GM19099 (cell line): ENCODE results near the gene SERPINB1.
A peak's percentile ranks its signal among the peaks of the same experiment; 100 is the strongest.

Source experiments
- POLR2A ChIP-seq: IDR thresholded peaks from 3 replicates; pipeline ENCODE4 v1.6.1; 2011; ENCODE audit warnings: low read depth; ENCODE audit not compliant: insufficient read length; ENCODE audit errors: extremely low read depth

Gene SERPINB1

DNA sequence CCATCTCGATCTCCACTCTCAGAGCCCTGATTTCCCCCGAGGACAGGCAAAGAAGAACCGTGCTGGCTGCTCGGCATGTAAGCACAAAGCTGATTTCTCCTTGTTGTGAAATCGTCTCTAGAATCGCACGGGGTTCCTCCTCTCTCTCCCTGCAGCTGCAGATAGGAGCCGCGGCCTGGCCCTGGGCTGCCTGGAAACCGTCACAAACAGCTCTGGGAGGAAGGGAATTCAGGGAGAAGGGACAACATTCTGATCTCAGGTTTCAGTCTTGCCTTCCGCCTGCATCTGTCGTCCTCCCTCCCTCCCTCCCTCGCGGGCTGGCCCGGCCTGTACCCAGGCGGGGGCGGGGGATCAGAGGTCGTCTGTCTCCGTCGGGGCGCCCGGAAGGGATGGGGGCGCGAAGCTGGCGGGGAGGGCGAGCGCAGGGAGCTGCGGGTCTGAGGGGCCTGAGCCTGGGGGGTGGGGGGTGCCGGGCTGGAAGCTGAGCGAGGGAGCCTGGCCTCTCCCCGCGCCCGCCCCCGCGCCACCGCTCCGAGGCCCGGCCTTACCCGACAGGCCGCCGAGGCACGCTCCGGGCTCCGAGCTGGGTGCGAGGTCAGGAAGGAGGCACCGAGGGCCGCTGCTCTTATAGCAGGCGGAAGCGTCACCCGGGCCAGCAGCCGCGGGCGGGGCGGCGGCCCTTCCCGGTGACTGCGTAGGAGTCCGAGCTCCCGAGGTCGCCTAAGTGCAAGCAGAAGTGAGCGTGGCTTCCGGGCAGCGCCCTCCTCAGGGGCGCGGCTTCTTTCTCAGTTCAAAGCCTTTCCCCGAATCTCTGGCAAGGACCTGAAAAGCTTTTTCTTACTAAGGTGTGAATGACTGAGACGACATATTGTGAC is at the start of gene SERPINB1:
Gene SERPINB1 (minus strand): TSS at position 600 of the 875 bp plus-strand sequence. CDS start 1,277 bp downstream, outside the sequence.
- TF ChIP-seq POLR2A: peak; percentile 90

DNA sequence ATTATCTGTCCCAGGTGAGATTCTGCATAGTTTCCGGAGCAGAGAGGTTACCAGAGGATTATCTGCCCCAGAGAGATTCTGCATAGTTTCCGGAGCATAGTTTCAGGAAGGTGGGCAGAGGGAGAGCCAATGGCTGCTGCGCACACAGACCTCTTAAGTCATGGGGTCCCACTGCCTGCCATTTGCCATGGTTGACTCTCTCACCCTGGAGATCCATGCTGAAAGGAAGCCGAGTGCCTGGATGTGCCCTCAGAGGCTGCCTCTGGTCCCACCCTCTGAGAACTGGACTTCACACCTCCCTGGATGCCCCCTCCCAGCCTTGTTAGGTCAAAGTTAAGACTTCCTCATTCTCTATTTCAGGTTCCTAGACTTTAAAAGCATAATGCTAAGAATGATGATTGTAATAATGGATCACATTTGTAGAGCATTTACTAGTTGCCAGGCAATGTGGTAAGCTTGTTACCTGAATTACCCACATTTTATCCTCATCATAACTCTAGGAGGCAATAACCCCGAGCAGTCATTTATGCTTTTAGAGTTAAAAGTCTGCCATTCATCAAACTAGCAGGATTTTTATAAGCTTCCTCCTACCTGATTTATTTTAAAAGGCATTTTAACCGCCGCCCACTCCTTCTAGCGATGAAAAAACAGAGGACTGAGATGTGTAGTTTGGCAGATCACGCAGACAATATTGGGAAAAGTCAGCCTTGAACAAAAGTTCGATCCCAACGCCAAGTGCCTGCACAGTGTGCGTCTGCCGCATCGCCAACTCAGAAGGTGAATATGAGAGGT is 49.5 kb upstream of the SERPINB1 start:
- TF ChIP-seq POLR2A: no peak

- TF ChIP-seq POLR2A: no peak
These were observed 44.5 kb upstream of the SERPINB1 start for GRCh38 chr6:2885967-2886735.

DNA sequence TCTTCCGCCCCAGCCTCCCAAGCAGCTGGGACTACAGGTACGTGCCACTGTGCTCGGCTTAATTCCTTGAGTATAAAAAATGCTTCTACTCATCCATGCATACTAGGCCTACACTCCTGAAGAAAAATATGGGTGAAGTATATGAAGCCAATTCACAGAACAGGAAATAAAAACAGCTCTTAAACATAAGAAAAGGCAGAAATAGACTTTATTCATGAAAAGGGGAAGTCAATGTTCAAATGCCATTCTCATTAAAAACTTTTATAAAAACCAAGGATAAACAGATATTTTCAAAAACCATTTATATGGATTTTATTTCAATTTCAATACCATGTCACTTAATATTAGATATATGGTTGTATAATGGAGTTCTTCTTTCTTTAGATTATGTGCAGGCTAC is 43.1 kb upstream of the SERPINB1 start:
- TF ChIP-seq POLR2A: no peak

- no peak for TF ChIP-seq POLR2A
These were observed 42.0 kb upstream of the SERPINB1 start for GRCh38 chr6:2883673-2884072.

GRCh38 chr6:2881423-2881822 is 39.8 kb upstream of the SERPINB1 start:
- TF ChIP-seq POLR2A: no peak

DNA sequence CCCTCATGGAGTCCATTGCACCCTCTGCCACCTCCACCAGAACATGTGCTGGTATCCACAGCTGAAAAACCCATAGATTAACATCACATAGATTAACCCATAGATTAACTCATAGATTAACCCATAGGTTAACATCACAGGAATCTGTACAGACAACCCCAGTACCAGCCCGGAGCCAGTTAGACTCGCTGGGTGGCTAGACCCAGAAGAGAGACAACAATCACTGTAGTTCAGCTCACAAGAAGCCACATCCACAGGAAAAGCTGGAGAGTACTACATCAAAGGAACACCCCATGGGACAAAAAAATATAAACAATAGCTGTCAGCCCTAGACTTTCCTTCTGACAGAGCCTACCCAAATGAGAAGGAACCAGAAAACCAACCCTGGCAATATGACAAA is 36.3 kb upstream of the SERPINB1 start:
- no peak for TF ChIP-seq POLR2A

GRCh38 chr6:2877057-2877882 is 35.6 kb upstream of the SERPINB1 start:
- TF ChIP-seq POLR2A: no peak

DNA sequence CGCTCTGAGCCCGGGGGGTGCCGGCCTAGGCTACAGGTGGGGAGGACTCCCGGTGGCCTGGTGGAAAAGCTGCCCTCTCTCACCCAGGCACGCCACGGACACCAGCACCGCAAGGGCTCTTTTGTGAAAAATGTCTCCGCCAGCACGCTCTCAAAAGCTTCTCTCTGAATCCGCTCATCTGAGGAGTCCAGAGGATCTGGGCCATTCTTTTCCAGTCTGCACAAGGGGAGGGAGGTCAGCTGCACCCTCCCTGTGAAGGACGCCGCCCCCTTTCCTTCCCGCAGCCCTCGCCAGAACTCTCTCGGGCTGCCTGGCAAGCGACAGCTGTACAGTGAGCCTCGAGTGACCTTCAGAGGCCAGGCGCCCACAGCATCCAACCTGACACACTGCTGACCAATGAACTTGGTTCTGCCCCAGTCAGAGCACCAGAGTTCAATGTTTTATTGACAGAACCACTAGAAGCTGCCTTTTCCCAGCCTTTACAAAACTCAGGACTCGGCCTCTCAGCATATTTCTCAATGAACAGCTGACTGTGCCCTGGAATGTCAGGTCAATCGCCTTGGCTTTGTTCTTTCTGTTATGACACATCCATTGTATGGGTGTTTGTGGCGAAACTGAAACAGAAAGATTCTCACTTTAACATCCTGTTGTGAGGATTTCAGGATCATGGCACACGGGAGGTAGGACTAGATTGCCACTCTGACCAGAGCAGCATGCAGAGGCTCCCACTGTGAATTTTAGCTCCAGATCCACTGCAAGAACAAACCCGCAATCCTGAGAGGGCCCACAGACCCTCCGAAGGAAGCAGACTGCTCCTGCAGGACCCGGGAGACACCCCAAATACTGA is 34.8 kb upstream of the SERPINB1 start:
- no peak for TF ChIP-seq POLR2A

GRCh38 chr6:2875359-2876191 is 33.9 kb upstream of the SERPINB1 start:
- no peak for TF ChIP-seq POLR2A

- no peak for TF ChIP-seq POLR2A
These were observed 32.0 kb upstream of the SERPINB1 start for GRCh38 chr6:2873643-2874042.
